GM23338 (cell line): ENCODE data around the gene BICDL2. TPM values are rescaled to one million over a fixed set of nuclear protein-coding genes. Genes with fewer than 3 reads are reported as not detected.

Source experiments
- ATAC-seq: fragments of 200-7000 bp; cut with Tn5 transposase; 3 replicates; pipeline ENCODE4 v1.9.1; 2020
- DNase-seq: peaks from one replicate; pipeline ENCODE4 v3.0.0-alpha.2; 2015; ENCODE audit warnings: low spot score
- H2AFZ ChIP-seq: fragments of 200-600 bp; sonication (generic); 2 replicates; pipeline ENCODE4 v1.8.0; 2016; ENCODE audit warnings: antibody characterized with exemption, mild to moderate bottlenecking, moderate library complexity
- H3F3A ChIP-seq: fragments of 200-600 bp; sonication (generic); replicated peaks from 2 replicates; pipeline ENCODE4 v1.8.0; 2017; ENCODE audit warnings: antibody characterized with exemption, mixed run types, low read depth
- H3K27ac ChIP-seq: fragments of 200-600 bp; sonication (generic); 2 replicates; pipeline ENCODE4 v1.6.1; 2016; ENCODE audit warnings: low read depth
- H3K27me3 ChIP-seq: fragments of 200-600 bp; sonication (generic); 2 replicates; pipeline ENCODE4 v1.8.0; 2016; ENCODE audit warnings: mild to moderate bottlenecking, mixed run types, moderate library complexity; ENCODE audit not compliant: insufficient read depth
- H3K36me3 ChIP-seq: fragments of 200-600 bp; sonication (generic); 2 replicates; pipeline ENCODE4 v1.8.0; 2016; ENCODE audit warnings: mild to moderate bottlenecking; ENCODE audit not compliant: insufficient read depth
- H3K4me1 ChIP-seq: fragments of 200-600 bp; sonication (generic); 2 replicates; pipeline ENCODE4 v1.8.0; 2016; ENCODE audit warnings: mild to moderate bottlenecking, moderate library complexity; ENCODE audit not compliant: insufficient read depth
- H3K4me2 ChIP-seq: fragments of 200-600 bp; sonication (generic); 2 replicates; pipeline ENCODE4 v1.7.1; 2017; ENCODE audit warnings: mixed run types
- H3K4me3 ChIP-seq: fragments of 200-600 bp; sonication (generic); 2 replicates; pipeline ENCODE4 v1.6.1; 2016; ENCODE audit warnings: mixed run types
- H3K79me2 ChIP-seq: fragments of 200-600 bp; sonication (generic); replicated peaks from 2 replicates; pipeline ENCODE4 v1.8.0; 2017; ENCODE audit warnings: mild to moderate bottlenecking; ENCODE audit not compliant: insufficient read depth
- H3K9me2 ChIP-seq: fragments of 200-600 bp; sonication (generic); 2 replicates; pipeline ENCODE4 v1.8.0; 2017; ENCODE audit not compliant: insufficient read depth
- H4K20me1 ChIP-seq: fragments of 200-600 bp; sonication (generic); replicated peaks from 2 replicates; pipeline ENCODE4 v1.8.0; 2017; ENCODE audit warnings: mild to moderate bottlenecking; ENCODE audit not compliant: insufficient read depth
- H3K27ac Mint-ChIP-seq: 2 replicates; pipeline ENCODE4 v1.8.0; 2020; ENCODE audit warnings: inconsistent platforms, mild to moderate bottlenecking, moderate library complexity, mixed read lengths
- H3K27me3 Mint-ChIP-seq: 3 replicates; pipeline ENCODE4 v1.8.0; 2022; ENCODE audit warnings: low read depth, mild to moderate bottlenecking, moderate library complexity, mixed read lengths, inconsistent platforms; ENCODE audit not compliant: insufficient read depth, poor library complexity
- H3K36me3 Mint-ChIP-seq: 3 replicates; pipeline ENCODE4 v1.8.0; 2021; ENCODE audit warnings: low read depth, mild to moderate bottlenecking, inconsistent platforms, moderate library complexity, mixed read lengths
- H3K4me1 Mint-ChIP-seq: 3 replicates; pipeline ENCODE4 v1.8.0; 2020; ENCODE audit warnings: mild to moderate bottlenecking, inconsistent platforms, mixed read lengths
- H3K4me3 Mint-ChIP-seq: 3 replicates; pipeline ENCODE4 v1.8.0; 2021; ENCODE audit warnings: moderate library complexity, mild to moderate bottlenecking, inconsistent platforms, mixed read lengths
- H3K9me3 Mint-ChIP-seq: 3 replicates; pipeline ENCODE4 v1.8.0; 2020; ENCODE audit warnings: moderate library complexity, mild to moderate bottlenecking, inconsistent platforms, mixed read lengths
- EZH2 ChIP-seq: fragments of 200-600 bp; sonication (generic); IDR thresholded peaks from one replicate; pipeline ENCODE4 v1.8.0; 2017; ENCODE audit warnings: antibody characterized with exemption, mild to moderate bottlenecking, low read depth; ENCODE audit not compliant: unreplicated experiment
- ZNF114 ChIP-seq: fragments of 250-450 bp; sonication (Bioruptor Pico); IDR thresholded peaks from 2 replicates; pipeline ENCODE4 v1.5.0; 2020; ENCODE audit warnings: mild to moderate bottlenecking, moderate library complexity
- ZNF462 ChIP-seq: fragments of 250-450 bp; sonication (Bioruptor Pico); IDR thresholded peaks from 2 replicates; pipeline ENCODE4 v1.5.0; 2020; ENCODE audit warnings: mild to moderate bottlenecking, moderate library complexity
- polyA plus RNA-seq: library from polyadenylated mRNA; unstranded; fragments of >200 nt; fragmentation: Nextera tagmentation; extraction: Ambion mirVana; gene quantifications from 2 replicates; pipeline ENCODE4 v1.2.1, GENCODE V29; 2016
- total RNA-seq: library from RNA; depleted of rRNA; stranded (reverse); fragments of >200 nt; shearing (Covaris generic); gene quantifications from 2 replicates; pipeline ENCODE4 v1.2.3, GENCODE V29; 2014
- TF ChIP-seq, protein P1 (sequence below), 2 experiments: fragments of 200-600 bp in 1 of 2; sonication (generic) in 1 of 2; conservative IDR thresholded peaks; 2 replicates each; pipeline versions ENCODE4 v1.5.1 to v1.6.1; 2016 to 2017; ENCODE audit warnings: antibody characterized with exemption in 2 of 2, low read depth in 2 of 2, mild to moderate bottlenecking in 2 of 2, moderate library complexity in 1 of 2
- TF ChIP-seq, protein P2 (sequence below): IDR thresholded peaks from 2 replicates; pipeline ENCODE4 v1.6.1; 2016; ENCODE audit warnings: antibody characterized with exemption

Gene BICDL2
- total and polyA plus RNA-seq, 2 experiments from 2014 or later, result 12.7 to 18.4 TPM

DNA sequence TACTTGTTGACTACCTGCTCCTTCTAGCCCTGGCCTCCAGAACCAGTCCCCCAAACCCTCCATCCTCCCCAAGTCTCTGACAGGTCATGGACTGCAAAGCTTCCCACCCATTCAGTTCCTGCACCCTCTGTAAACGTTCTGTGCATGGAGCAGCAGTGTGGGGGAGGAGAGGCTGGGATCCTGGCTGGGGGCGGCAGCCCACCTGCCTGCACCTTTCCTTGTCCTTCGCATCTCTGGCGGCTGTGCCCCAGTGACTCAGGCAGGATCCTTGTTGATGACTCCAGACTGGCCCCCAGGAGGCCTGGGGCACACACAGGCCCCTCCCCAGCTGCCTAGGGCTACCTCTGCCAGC lies 54.9 kb downstream of the BICDL2 start:
- Mint-ChIP-seq H3K36me3 (peaks cover 14% of the 10 kb centered on the region), H3K27ac (peak overlapping the region; percentile 84), H3K4me3 (peak overlapping the region; percentile 85), H3K27me3 (peaks cover 17% of the 10 kb centered on the region), H3K9me3 (peaks cover 2% of the 10 kb centered on the region; the same call in 2 of the 3 replicates), H3K4me1 (peaks cover 22% of the 10 kb centered on the region)
- DNase-seq, result no peak
- Histone ChIP-seq H3K27me3 (no peaks in the 10 kb centered on the region), H4K20me1 (peaks cover 8% of the 10 kb centered on the region; the same call in 1 of the 2 replicates), H3K4me1 (peaks cover 22% of the 10 kb centered on the region), H3K4me2 (peak overlapping the region; percentile 92), H3F3A (peaks cover 19% of the 10 kb centered on the region), H3K4me3 (peak overlapping the region; percentile 86; the same call in 1 of the 2 replicates), H3K9me2 (no peaks in the 10 kb centered on the region), H3K79me2 (peaks cover 14% of the 10 kb centered on the region), H2AFZ (no peak overlapping the region), H3K27ac (peak overlapping the region; percentile 96), H3K36me3 (0 out of 2 replicates have a peak, but pooled peaks cover 3% of the 10 kb centered on the region)
- TF ChIP-seq, protein P1, sequence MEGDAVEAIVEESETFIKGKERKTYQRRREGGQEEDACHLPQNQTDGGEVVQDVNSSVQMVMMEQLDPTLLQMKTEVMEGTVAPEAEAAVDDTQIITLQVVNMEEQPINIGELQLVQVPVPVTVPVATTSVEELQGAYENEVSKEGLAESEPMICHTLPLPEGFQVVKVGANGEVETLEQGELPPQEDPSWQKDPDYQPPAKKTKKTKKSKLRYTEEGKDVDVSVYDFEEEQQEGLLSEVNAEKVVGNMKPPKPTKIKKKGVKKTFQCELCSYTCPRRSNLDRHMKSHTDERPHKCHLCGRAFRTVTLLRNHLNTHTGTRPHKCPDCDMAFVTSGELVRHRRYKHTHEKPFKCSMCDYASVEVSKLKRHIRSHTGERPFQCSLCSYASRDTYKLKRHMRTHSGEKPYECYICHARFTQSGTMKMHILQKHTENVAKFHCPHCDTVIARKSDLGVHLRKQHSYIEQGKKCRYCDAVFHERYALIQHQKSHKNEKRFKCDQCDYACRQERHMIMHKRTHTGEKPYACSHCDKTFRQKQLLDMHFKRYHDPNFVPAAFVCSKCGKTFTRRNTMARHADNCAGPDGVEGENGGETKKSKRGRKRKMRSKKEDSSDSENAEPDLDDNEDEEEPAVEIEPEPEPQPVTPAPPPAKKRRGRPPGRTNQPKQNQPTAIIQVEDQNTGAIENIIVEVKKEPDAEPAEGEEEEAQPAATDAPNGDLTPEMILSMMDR (conservative IDR thresholded peaks at IDR 0.05; ENCODE audit: low read depth in 2 of 2), result no peak
- TF ChIP-seq EZH2 (no peak), ZNF462 (CRISPR knock-in tag) (no peak), ZNF114 (CRISPR knock-in tag) (no peak)
- TF ChIP-seq, protein P2, sequence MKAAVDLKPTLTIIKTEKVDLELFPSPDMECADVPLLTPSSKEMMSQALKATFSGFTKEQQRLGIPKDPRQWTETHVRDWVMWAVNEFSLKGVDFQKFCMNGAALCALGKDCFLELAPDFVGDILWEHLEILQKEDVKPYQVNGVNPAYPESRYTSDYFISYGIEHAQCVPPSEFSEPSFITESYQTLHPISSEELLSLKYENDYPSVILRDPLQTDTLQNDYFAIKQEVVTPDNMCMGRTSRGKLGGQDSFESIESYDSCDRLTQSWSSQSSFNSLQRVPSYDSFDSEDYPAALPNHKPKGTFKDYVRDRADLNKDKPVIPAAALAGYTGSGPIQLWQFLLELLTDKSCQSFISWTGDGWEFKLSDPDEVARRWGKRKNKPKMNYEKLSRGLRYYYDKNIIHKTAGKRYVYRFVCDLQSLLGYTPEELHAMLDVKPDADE, result no peak
- ATAC-seq, result peak; percentile 9
